GM13976 (cell line): Measurements from ENCODE around the gene SMOC1.

Source experiments
- DNase-seq: peaks from one replicate; pipeline ENCODE4 v3.0.0; 2012; ENCODE audit warnings: low spot score
- CTCF ChIP-seq: IDR thresholded peaks from 2 replicates; pipeline ENCODE4 v1.5.1; 2012; ENCODE audit warnings: borderline replicate concordance, mild to moderate bottlenecking; ENCODE audit not compliant: insufficient read depth; ENCODE audit errors: extremely low read depth, missing control alignments, control extremely low read depth
- in situ Hi-C: fragments of 300-500 bp; cut with MboI; formaldehyde crosslinking; loops from one replicate; pipeline ENCODE4 v1.12.0; 2022; ENCODE audit warnings: low sequenced_read_pairs, mixed read lengths, inconsistent platforms; ENCODE audit not compliant: unreplicated experiment

The SMOC1 gene

GRCh38 chr14:69906201-69906600, 27.0 kb downstream of the SMOC1 start:
- TF ChIP-seq CTCF: no peak
- in situ Hi-C loops: no loop called here
- no peak for DNase-seq

GRCh38 chr14:69909826-69910550, 30.8 kb downstream of the SMOC1 start:
- no peak for TF ChIP-seq CTCF
- no peak for DNase-seq
- in situ Hi-C loops: no loop called here

- in situ Hi-C loops: no loop called here
- DNase-seq: no peak
- TF ChIP-seq CTCF: no peak
These were observed 31.7 kb downstream of the SMOC1 start for GRCh38 chr14:69910871-69911270.

GRCh38 chr14:69913686-69914085, 34.5 kb downstream of the SMOC1 start:
- no peak for DNase-seq
- no peak for TF ChIP-seq CTCF
- in situ Hi-C loops: no loop called here

GRCh38 chr14:69916396-69916795, 37.2 kb downstream of the SMOC1 start:
- in situ Hi-C loops: no loop called here
- no peak for DNase-seq
- no peak for TF ChIP-seq CTCF

GRCh38 chr14:69917287-69917686, 38.1 kb downstream of the SMOC1 start:
- TF ChIP-seq CTCF: no peak
- in situ Hi-C loops: no loop called here
- no peak for DNase-seq
